Measurements from ENCODE around the gene TSHZ2.
"Not testable (repeated sequence)": the region's sequence is repeated elsewhere in the genome, so short reads cannot be mapped to it uniquely, and the experiment has no call there.

The TSHZ2 gene

DNA sequence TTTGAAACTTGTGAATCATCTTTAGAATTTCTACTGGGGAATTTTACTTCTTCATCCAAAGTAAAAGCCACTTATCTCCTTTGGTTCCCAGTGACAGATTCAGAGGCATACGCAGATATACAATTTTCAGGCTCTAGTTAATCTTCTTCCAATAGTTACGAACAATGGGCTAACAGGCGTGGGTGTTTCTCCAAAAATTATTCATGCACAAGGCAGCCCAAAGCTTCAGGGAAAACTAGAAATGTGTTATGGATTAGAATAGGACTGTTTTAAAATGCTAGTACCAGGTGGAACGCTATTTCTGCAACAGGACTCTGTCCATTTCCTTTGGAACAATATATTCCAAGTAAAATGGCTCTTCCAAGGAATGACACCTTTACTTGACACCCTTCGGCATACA is 519.3 kb downstream of the TSHZ2 start:
- DNase-seq: no peak

DNA sequence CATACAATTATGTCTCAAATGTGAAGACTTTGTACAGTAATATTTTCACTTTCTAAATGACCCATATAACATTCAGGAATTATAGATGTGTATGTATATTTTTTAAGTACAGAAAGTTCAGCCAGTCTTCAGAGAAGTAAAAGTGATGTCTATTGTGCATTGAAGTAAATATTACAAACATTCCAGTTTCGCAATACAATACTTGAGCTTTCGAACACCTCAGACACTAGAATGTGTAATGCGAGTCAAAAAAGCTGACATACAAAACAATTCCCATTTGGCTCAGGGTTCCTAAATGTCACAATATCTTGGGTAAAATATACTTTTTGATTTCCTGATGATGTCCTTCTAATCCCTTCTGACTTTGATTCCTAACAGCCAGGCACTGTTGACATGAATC is 520.1 kb downstream of the TSHZ2 start:
- no peak for DNase-seq

DNA sequence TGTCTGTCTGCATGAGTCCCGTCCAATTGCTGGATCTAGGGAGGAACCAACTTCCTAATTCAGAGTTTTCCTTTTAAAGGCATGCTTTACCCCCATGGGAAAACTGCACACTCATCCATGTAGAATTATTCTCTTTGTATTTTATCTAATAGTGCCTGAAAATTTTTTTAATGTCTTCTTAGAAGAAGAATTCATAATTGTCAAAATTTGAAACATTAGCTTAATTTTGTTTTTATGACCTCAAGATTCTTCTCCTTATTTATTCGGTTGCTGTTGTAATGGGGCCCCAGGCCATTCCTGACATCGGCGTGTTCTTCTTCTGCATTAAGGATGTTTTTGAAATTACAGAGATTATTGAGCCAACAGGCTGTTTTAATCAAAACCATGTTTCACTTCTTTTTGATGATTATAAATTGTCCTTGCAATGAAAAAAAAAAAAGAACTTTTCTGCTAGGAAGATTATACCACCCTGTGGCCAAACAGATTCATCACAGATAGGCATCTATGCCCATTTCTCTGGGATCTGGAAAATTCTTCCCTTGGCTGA is 521.2 kb downstream of the TSHZ2 start:
- DNase-seq: no peak

DNA sequence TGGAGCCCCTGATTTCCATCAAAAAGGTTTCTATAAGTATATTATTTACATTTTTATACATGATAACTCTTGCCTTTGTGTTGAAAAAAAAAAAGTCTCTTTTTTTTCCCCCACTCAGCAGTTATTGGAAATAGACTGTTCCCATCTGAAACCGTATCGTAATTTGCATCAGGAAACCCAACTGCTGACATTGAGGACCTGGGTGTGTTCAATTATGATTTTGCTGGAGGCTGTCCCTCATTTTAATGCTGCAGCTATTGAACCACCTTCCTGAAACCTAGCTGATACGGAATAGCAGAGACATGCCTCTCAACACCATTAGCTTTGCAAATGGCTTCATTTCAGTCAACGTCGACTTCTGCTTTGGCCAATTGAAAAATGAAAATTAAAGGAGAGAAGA is 522.6 kb downstream of the TSHZ2 start:
- no peak for DNase-seq

DNA sequence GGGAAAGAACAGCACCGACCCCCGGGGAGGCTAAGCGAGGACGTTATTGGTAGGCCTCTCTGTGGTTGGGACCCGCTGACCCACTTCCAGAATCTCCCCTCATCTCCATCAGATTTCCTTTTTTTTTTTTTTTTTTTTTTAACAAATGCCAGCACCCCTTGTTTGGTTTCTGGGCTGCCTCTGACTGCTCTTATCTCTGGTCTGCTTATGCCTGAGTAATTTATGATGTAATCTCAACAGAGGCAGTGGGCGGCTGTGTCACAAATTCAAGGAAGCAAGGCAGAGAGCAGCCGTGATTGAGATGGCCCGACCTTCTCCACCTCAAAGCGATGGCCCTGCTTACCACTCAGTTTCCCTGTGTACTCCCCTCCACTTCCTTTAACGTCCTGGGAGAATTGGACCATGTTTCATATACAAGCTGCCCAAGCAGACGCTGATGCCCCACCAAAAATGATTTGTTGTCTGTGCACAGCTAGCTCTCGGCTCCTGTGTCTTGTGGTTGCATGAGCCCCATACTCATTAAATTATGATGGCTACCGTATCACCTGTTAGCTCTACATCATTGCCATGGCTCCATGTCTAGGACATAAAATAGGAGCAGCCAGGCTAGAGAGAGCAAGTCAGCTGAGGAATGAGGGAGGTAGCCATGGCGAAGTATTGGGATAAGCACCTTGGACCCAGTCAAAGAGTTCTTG is 523.4 kb downstream of the TSHZ2 start:
- no peak for DNase-seq

DNA sequence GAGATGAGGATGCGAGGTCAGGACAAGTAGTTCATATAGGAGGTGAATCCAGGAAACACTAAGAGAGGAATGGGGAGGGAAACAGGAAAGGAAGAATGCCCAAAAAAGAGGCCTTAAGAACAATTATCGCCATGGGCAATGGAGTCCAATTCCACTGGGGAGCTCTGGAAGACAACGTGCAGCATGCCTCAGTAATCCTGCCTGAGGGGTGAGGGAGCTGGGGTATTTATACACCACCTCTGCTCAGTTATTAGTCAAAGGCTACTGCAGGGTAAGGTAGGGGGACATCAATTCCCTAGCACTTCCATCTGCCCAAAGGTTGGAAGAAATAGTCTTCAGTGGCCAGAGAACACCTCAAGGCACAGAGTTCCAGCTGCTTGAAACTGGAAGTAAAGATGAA is 525.1 kb downstream of the TSHZ2 start:
- no peak for DNase-seq

DNA sequence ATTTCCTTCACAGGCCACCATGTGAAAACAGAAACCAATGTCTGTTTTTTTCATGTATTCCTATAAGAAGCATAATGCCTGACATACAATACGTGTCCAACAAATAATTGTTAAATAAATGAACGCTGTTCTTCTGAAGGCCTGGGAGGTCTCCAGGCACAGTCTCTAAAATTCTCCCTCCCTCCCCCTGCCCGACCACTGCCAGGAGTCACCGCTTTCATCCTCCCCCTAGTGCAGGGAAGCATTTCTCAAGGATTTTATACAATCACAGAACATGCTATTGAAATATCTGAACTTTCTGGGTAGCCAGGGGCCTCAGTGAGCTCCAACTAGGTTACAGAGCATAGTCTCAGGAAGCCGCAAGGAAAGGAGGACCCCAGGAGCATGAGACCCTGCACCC is 526.2 kb downstream of the TSHZ2 start:
- no peak for DNase-seq

DNA sequence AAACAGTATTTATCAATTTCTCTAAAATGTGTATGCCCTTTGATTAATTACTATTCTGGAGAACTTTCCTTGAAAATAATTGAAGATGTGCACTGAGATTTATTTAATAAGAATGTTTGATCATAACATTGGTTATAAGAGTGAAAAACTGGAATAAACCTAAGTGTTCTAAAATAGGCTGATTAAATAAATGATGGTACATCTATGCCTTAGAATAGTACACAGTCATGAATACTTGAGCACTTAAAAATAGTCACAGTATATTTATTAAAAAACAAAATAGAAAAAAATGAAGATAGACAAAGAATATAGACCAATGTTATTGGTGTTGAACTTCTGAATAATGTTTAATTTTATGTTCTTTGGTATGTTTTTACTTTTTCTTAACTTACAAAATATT is 528.5 kb downstream of the TSHZ2 start:
- DNase-seq: no peak

DNA sequence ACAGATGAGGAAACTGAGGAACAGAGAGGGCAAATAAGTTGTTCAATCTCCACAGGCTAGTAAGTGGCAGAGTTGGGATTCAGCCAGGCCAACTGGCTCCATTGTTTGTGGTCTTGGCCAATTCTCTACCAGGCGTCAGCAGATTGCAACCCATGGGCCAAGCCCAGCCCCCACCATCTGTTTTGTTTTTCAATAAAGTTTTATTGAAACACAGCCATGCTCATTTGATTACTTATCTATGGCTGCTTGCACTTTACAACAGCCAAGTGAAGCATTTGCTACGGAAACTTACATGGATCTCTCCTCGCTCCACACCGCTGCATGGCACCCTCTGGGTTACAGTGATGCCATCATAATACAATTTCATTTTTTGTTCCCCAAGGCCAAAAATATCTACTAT is 530.7 kb downstream of the TSHZ2 start:
- DNase-seq: no peak

DNA sequence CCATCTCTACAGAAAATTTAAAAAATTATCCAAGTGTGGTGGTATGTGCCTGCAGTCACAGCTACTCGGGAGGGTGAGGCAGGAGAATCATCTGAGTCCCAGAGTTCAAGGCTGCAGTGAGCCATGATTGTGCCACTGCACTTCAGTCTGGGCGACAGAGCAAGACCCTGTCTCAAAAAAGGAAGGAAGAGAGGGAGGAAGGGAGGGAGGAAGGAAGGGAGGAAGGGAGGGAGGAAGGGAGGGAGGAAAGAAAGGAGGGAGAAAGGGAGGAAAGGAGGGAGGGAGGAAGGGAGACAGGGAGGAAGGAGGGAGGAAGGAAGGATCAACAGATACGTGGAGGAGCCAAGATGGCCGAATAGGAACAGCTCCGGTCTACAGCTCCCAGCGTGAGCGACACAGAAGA is 531.4 kb downstream of the TSHZ2 start:
- no peak for DNase-seq

DNA sequence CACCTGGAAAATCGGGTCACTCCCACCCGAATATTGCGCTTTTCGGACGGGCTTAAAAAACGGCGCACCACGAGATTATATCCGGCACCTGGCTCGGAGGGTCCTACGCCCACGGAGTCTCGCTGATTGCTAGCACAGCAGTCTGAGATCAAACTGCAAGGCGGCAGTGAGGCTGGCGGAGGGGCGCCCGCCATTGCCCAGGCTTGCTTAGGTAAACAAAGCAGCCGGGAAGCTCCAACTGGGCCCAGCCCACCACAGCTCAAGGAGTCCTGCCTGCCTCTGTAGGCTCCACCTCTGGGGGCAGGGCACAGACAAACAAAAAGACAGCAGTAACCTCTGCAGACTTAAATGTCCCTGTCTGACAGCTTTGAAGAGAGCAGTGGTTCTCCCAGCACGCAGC is 531.9 kb downstream of the TSHZ2 start:
- DNase-seq: not testable (repeated sequence)

DNA sequence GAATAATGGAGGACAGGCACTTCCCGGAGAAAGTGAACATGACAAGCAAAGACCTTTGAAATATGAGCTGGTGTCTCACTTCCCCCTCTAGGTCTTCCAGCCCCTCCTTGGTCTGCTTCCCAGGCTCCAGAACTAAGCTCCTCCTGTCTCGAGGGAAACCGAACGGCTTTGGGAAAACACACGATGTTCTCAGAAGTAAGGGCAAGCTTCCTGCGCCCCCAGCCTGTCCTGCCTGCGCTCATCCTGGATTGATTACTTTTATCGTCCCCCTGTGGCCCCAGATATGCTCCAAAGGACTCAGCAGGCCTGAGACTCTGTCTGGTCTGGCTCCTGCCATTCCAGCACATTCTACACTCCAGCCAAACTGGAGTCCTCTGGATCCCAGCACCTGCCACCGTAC is 538.1 kb downstream of the TSHZ2 start:
- no peak for DNase-seq

DNA sequence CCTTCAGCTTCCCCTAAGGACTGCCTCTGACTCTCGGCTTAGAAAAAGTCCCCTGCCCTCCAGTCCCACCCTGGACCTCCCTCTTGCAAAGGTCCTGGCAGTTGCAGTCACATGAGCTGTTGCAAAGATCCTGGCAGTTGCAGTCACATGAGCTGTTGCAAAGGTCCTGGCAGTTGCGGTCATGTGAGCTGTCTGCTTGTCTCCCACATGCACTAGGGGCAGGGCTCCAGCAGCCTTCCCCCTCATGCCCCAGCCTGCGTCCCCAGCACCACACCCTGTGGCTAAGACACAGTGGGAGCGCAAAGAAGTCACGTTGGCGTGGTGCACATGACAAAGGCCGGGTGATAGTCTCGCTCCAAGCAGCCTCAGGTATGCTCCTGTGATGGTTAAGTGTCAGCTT is 538.5 kb downstream of the TSHZ2 start:
- no peak for DNase-seq

DNA sequence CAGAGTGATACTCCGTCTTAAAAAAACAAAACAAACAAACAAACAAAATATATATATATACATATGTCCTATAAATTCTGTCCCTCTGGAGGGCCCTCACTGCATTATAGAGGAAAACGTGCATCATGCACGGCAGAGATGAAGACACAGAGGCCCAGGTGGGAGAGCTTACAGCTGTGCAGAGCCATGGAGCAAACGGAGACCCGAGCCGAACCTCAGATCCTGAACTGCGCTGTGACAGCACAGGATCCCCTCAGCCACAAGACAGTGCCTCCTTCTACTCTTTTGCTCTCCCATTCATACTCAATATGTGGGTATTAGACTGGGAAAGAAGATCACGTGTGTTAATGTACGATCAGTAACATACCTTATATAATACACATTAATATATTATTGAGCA is 539.9 kb downstream of the TSHZ2 start:
- no peak for DNase-seq

DNA sequence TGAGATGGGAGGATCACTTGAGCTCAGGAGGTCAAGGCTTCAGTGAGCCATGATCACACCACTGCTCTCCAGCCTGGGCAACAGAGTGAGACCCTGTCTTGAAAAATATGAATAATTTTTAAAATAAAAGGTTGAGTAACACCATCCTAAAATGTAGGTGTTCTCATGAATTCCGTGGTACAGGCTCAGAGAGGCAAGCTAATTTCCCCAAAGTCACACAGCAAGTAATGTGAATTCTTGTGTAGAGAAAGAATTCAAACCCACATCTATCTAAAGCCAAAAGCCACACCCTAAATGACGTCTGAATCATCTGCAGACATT is 541.0 kb downstream of the TSHZ2 start:
- no peak for DNase-seq

DNA sequence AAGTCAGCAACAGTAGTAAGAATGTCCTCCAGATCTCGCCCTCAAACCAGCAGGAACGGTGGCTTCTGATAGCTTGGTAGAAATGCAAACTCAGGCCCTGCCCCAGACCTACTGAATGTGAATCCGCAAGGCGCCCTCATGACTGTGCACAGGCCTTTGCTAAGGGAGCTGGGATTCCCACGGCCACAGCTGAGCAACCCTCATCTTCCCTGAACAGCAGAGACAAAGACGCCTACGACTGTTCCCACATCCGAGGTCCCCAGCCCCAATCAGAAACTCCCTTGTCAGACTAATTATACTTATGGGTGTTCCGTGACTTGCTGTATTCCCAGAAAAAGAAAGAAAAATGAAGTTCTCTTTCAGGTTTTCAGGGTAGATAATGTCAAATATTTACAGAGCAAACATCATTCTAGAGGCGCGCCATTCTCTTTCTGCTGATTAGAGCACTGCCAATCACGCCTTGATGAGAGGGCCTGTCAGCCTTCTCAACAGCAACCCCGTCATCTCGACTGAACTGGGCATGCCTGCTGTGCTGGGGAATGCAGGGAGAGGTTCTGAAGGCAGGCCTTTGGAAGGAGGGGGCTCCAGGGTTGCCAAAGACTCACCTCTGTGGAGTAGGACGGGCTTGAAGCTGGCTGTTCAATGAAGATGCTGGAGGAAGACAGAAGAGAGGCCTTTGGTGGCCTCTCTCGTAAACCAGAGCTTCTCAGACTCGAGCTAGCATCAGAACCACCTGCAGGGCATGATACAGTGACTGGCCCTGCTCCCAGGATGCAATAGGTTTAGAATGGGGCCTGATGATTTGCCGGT is 541.5 kb downstream of the TSHZ2 start:
- no peak for DNase-seq

DNA sequence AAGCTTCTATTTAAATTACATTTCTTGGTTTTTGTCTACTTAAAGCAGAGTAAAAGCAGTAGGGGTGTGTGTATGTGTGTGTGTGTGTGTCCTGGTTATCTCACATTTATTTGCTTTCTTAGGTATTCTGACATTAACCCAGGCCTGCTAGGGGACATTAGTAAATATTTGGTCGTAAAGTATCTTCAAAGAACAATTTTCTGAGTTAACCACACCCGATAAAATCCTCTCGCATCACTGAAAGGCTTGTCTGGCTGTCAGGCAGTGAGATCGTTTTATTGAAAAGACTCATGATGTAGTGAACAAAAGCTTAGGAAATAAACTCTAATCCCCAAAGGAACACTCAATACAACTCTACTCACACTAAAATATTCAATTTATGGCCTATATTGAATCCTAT is 543.6 kb downstream of the TSHZ2 start:
- no peak for DNase-seq

DNA sequence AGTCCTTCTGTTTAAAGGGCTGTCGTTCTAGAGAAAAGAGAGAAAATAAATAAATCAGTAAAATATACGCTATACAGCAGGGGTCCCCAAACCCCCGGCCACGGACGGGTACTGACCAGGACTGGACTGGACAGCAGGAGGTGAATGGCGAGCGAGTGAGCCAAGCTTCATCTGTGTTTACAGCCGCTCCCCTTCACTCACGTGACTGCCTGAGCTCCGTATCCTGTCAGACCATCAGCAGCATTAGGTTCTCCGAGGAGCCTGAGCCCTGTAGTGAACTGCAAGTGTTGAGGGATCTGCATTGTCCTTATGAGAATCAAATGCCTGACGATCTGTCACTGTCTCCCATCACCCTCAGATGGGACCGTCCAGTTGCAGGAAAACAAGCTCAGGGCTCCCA is 545.0 kb downstream of the TSHZ2 start:
- DNase-seq: no peak

DNA sequence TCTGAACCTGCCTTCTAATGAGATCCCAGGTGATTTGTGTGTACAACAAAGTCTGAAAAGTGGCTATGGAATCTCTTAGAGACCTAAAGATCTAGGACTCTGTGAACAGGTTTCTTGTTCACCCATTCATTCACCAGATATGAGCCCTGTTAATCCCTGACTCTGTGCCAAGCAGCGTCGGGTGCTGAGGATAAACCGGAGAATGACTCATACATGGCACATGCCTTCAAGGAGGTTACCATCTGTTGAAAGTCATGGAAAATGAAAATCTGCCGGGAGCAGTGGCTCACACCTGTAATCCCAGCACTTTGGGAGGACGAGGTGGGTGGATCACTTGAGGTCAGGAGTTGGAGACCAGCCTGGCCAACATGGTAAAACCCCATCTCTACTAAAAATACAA is 549.3 kb downstream of the TSHZ2 start:
- not testable (repeated sequence) for DNase-seq

DNA sequence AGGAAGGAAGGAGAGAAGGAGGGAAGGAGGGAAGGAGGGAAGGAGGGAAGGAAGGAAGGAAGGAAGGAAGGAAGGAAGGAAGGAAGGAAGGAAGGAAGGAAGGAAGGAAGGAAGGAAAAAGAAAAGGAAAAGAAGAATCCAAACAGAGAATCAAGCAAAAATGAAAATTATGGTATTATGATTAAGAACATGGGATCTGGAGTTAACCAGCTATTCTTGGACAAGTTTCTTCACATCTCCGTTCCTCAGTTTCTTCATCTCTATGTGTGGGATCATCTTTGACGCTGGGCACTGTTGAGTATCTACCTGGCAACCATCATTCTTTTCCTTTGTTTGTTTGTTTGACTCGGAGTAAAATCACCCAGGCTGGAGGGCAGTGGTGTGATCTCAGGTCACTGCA is 549.9 kb downstream of the TSHZ2 start:
- DNase-seq: no peak

DNA sequence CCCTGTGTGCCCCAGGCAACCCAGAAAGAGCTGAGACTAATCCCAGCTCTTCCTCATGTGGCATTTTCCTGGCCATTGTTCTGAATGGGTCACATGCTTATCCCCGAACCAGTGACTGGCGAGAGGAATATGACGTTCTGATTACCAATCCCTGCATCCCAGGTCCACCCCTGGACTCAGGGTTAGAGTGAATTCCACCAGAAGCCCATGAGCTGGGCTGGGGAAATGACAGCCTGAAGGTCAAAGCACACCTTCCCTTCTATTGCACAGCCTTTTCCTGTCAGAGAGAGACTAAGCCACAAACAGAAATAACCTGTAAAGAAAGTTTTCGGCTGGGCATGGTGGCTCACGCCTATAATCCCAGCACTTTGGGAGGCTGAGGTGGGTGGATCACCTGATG is 550.5 kb downstream of the TSHZ2 start:
- no peak for DNase-seq

DNA sequence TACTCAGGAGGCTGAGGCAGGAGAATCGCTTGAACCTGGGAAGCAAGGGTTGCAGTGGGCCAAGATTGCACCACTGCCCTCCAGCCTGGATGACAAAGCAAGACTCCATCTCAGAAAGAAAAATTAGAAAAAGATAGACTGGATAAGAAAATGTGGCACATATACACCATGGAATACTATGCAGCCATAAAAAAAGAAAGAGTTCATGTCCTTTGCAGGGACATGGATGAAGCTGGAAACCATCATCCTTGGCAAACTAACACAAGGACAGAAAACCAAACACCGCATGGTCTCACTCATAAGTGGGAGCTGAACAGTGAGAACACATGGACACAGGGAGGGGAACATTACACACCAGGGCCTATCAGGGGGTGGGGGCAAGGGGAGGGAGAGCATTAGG is 551.5 kb downstream of the TSHZ2 start:
- not testable (repeated sequence) for DNase-seq

DNA sequence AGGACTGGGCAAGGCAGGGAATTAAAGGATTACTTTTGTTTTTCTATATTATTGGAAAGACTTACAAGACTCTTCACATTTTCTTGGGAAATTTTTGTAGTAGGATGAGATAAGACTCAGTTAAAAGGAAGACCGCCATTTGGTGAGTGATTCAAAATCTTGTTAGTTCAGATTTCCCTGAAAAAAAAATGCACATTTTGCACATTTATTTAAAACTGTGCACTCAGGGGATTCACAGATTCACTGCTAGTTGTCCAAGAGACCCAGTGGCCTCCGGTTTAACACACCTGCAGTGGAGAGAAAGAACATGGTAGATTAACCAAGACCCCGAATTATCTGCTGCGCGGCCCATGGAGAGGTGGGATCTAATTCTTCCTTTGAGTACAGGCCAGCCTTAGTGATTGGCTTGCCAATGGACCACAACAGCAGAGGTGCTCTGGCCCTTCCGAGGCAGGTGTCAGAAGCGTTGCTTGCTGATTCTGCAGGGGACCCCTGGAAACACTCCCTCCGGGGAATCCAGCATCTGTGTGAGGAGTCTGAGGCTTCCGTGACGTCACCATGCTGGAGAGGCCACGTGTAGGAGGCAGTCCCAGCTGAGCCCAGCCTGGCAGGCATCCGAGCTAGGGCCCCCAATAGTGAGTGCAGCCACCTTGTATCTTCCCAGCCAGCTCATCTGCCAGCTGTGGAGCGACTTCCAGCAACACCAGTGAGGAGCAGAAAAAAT is 552.6 kb downstream of the TSHZ2 start:
- no peak for DNase-seq

DNA sequence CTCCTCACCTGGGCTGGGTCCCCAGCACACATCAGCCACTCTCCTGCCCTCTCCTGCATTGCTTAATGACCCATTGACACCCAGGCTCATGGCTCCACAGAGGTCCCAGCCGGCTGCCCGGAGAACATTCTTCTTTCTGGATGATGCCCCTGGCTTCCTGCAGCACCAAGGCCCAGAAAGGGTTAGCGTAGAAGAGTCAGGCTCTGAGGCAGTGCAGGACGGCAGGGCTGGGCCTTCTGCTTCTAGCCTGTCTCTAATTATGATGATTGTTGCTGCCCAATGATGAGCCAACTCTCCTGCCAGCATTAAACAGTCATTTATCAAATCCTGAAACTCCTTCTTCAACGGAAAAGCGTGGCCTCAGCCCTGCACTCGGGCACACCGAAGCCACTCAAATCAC is 555.0 kb downstream of the TSHZ2 start:
- DNase-seq: no peak

Measured in CD4-positive, alpha-beta T cell treated with Interleukin-21 for 1 hour (primary cell).